Left colon (tissue), 2 donors: Measurements from ENCODE around the gene ZMYM5. TPM values are rescaled to one million over a fixed set of nuclear protein-coding genes. Genes with fewer than 3 reads are reported as not detected.
"Not testable (repeated sequence)": the region's sequence is repeated elsewhere in the genome, so short reads cannot be mapped to it uniquely, and the experiment has no call there.

Experiments
- ATAC-seq: fragments of 200-7000 bp; cut with Tn5 transposase; one replicate; pipeline ENCODE4 v1.9.1; 2020; ENCODE audit warnings: mild to moderate bottlenecking, moderate library complexity
- DNase-seq, 2 donors: peaks; one replicate each; pipeline ENCODE4 v3.0.0-alpha.2; 2020
- intact Hi-C, 2 donors: fragments of 100-400 bp; cut with DNase I in 1 of 2; cut with micrococcal nuclease in 1 of 2; formaldehyde crosslinking; loops; one replicate each; pipeline versions ENCODE4 v1.11.2 to v1.14.0; 2022; cut with DNase I, micrococcal nuclease
- total RNA-seq, 2 donors: library from RNA; stranded (reverse); fragmentation: NEBNext Ultra II Directional; extraction: Animal tissue kit (Norgen Biotek cat#: 25700); gene quantifications; one replicate each; pipeline ENCODE4 v1.2.1, GENCODE V29; 2021
- donor health status: DM: no; HTN: no; CAD: no.
- donor health status: DM: yes; HTN: yes; CAD: no.

Gene ZMYM5
- total RNA-seq, 2 donors from 2014 or later = 7.8 to 9.5 TPM

- intact Hi-C loops = loop anchor here in 1 of 2 donors (5.0 kb wide), 1 partner anchor 81 kb away; the partner anchor contains the start of gene ZMYM5
- DNase-seq = not testable (repeated sequence)
Observed at GRCh38 chr13:19780753-19781418, 82.6 kb downstream of the ZMYM5 start.

More at GRCh38 chr13:19780753-19781418, 82.6 kb downstream of the ZMYM5 start:
- ATAC-seq = not testable (repeated sequence)

Other genes with a start within 250 kb of the ZMYM5 start
- 10 to 100 TPM; 25.3 to 27.9 TPM for gene MPHOSPH8, start 230.0 kb downstream of the ZMYM5 start, total RNA-seq
- 10 to 100 TPM; 43.0 to 48.6 TPM for gene PSPC1, start 80.7 kb downstream of the ZMYM5 start, total RNA-seq
- 10 to 100 TPM; 69.2 to 70.0 TPM for gene ZMYM2, start 95.1 kb upstream of the ZMYM5 start, total RNA-seq